ENCODE data around the gene RIPPLY3. TPM values are rescaled to one million over a fixed set of nuclear protein-coding genes. Genes with fewer than 3 reads are reported as not detected.

RIPPLY3 gene
- total and polyA plus RNA-seq, 7 donors: not detected

DNA sequence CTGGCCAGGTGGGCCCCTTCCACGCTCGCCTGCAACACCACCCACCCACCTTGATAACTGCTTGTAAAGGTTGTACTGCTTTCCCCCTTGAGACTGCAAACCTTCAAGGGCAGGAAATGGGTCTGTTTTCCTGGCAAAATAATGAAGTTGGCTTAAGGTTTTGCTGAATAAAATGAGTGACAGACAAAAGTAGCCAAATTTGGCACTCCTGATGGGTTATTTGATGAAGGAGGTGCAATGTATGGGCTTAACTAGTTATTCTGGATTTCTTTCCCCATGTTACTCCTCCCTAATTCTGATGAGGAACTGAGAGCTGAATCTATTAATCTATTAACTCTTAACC lies 25.5 kb upstream of the RIPPLY3 start:
- Histone ChIP-seq H3K4me3 (peak overlapping the region; percentile 78), H3K9me3 (no peaks in the 10 kb centered on the region), H3K27me3 (ENCODE audit: insufficient read depth in 3 of 3, low read length in 2 of 3) (no peaks in the 10 kb centered on the region), H3K4me1 (peaks cover 9% of the 10 kb centered on the region), H3K27ac (peak overlapping the region; percentile 73), H3K36me3 (ENCODE audit: insufficient read depth in 1 of 2, low read depth in 1 of 2) (no peaks in the 10 kb centered on the region)
- WGBS, 3 donors: 41 to 59% (median 50%) methylated on average over 2 of the region's 2 CpGs
- DNase-seq (no peak), ATAC-seq (no peak)
- intact Hi-C loops (cut with DNase I): no loop called here
- no peak for TF ChIP-seq CTCF (IDR thresholded peaks at IDR 0.05)

DNA sequence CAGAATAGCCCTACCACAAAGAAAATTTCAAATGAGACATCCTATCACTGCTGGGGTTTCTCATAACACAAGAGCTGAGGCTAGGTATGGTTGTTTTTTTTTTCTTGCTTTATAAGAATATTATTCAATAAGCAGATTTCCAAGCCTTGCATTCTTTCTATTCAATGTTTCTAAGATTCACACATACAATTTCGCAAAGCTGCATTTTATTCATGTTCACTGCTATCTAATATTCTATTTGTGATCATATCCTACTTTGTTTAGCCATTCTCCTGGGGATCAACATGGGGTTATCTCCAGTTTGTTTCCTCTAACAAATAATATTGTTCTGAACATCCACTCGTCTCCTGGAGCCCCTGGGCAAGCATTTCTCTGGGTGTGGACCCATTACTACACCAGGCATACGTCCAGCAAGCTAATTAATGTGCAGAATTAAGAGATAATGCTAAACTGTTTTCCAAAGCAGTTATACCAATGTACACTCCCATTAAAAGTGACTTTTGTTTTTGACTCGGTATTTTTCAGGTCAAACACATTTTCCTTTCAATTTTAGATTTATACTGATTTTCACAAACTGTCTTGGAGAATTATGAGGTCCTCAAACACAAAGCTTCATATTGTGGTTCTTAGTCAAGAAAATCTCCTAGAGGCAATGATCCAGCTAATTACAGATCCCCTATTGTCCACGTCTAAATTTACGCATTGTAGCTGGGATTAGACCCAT lies 24.4 kb upstream of the RIPPLY3 start:
- Histone ChIP-seq H3K27me3 (ENCODE audit: insufficient read depth in 3 of 3, low read length in 2 of 3) (no peaks in the 10 kb centered on the region), H3K36me3 (ENCODE audit: insufficient read depth in 1 of 2, low read depth in 1 of 2) (no peaks in the 10 kb centered on the region), H3K27ac (no peak overlapping the region), H3K4me3 (no peak overlapping the region), H3K4me1 (peaks cover 8% of the 10 kb centered on the region), H3K9me3 (no peaks in the 10 kb centered on the region)
- TF ChIP-seq CTCF (IDR thresholded peaks at IDR 0.05): no peak
- intact Hi-C loops (cut with DNase I): no loop called here
- DNase-seq (no peak), ATAC-seq (no peak)
- WGBS, 3 donors: 59 to 67% (median 61%) methylated on average over 6 of the region's 6 CpGs

GRCh38 chr21:36985751-36986594 lies 20.5 kb upstream of the RIPPLY3 start:
- no peak for DNase-seq
- WGBS, 3 donors: 75 to 98% (median 77%) methylated on average over 9 of the region's 9 CpGs
- Histone ChIP-seq H3K27me3 (ENCODE audit: insufficient read depth in 3 of 3, low read length in 2 of 3) (no peaks in the 10 kb centered on the region), H3K4me3 (no peak overlapping the region), H3K9me3 (no peaks in the 10 kb centered on the region), H3K4me1 (no peaks in the 10 kb centered on the region), H3K36me3 (ENCODE audit: insufficient read depth in 1 of 2, low read depth in 1 of 2) (no peaks in the 10 kb centered on the region), H3K27ac (no peak overlapping the region)
- intact Hi-C loops (cut with DNase I): no loop called here
- TF ChIP-seq CTCF (IDR thresholded peaks at IDR 0.05): no peak
- no peak for ATAC-seq

DNA sequence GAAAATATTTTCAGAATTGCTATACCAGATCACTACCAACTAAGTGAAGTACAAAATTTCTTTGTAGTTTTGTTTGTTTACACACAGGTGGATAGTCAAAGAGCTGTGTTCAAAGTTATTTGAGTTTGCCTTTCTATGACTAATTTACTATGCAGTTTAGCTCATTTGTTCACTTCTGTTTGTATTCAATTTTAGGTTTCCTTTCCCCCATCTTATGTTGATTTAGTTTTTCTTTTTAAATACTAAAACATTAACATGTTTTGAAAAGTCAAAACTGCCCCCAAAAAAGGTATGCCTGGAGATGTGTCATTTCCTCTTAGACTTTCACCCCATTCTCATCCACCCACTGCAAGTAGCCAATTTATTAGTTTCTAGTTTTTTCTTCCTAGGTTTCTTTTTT lies 18.7 kb upstream of the RIPPLY3 start:
- Histone ChIP-seq H3K9me3 (no peaks in the 10 kb centered on the region), H3K4me3 (no peak overlapping the region), H3K27me3 (ENCODE audit: insufficient read depth in 3 of 3, low read length in 2 of 3) (no peaks in the 10 kb centered on the region), H3K4me1 (no peaks in the 10 kb centered on the region), H3K36me3 (ENCODE audit: insufficient read depth in 1 of 2, low read depth in 1 of 2) (no peaks in the 10 kb centered on the region), H3K27ac (no peak overlapping the region)
- DNase-seq (no peak), ATAC-seq (no peak)
- no peak for TF ChIP-seq CTCF (IDR thresholded peaks at IDR 0.05)
- intact Hi-C loops (cut with DNase I): no loop called here
